Testis (tissue), 3 donors: ENCODE data around the gene STRIP1. TPM values are rescaled to one million over a fixed set of nuclear protein-coding genes. Genes with fewer than 3 reads are reported as not detected.

Experiments
- DNase-seq: peaks from one replicate; pipeline ENCODE4 v3.0.0-alpha.2; 2019
- H3K27ac ChIP-seq, 2 donors: fragments of 200-600 bp; sonication (generic); one replicate each; pipeline ENCODE4 v1.5.1; 2019
- H3K27me3 ChIP-seq: fragments of 200-600 bp; sonication (generic); one replicate; pipeline ENCODE4 v1.5.1; 2019
- H3K36me3 ChIP-seq: fragments of 200-600 bp; sonication (generic); one replicate; pipeline ENCODE4 v1.5.1; 2017; ENCODE audit warnings: low read depth; ENCODE audit errors: missing control alignments
- H3K4me1 ChIP-seq: fragments of 200-600 bp; sonication (generic); one replicate; pipeline ENCODE4 v1.5.1; 2019
- H3K4me3 ChIP-seq, 2 donors: fragments of 200-600 bp; sonication (generic); one replicate each; pipeline ENCODE4 v1.5.1; 2017 to 2019
- H3K9me3 ChIP-seq: fragments of 200-600 bp; sonication (generic); one replicate; pipeline ENCODE4 v1.5.1; 2017
- POLR2A ChIP-seq: fragments of 450-650 bp; IDR thresholded peaks from one replicate; pipeline ENCODE4 v1.6.1; 2017; ENCODE audit warnings: antibody characterized with exemption, mild to moderate bottlenecking, moderate library complexity
- WGBS, 2 donors: methylation state at CpG; one replicate each; pipeline ENCODE4 v1.1.5; 2018; 5-methylcytosine and 5-hydroxymethylcytosine counted together
- intact Hi-C: fragments of 100-400 bp; cut with DNase I; formaldehyde crosslinking; loops from one replicate; pipeline ENCODE4 v1.15.1; 2023; ENCODE audit warnings: low total_unique reads
- polyA plus RNA-seq: library from polyadenylated mRNA; stranded (reverse); fragments of 350-450 nt; fragmentation: Illumina TruSeq; extraction: RNeasy Lipid Tissue Mini Kit (QIAGEN cat#74804); gene quantifications from one replicate; pipeline ENCODE4 v1.2.3, GENCODE V29; 2014; ENCODE audit warnings: low read depth, low replicate concordance; ENCODE audit not compliant: insufficient read depth
- total RNA-seq, 2 donors: library from RNA; depleted of rRNA; stranded (reverse); fragments of >200 nt; gene quantifications; one replicate each; pipeline ENCODE4 v1.2.3, GENCODE V29; 2016
- TF ChIP-seq, protein P1 (sequence below), 3 experiments: fragments of 450-650 bp in 2 of 3; fragments of 200-600 bp in 1 of 3; sonication (generic) in 1 of 3; IDR thresholded peaks; one replicate each; pipeline ENCODE4 v1.5.1; 2016 to 2019; ENCODE audit warnings: antibody characterized with exemption in 3 of 3, mild to moderate bottlenecking in 2 of 3, moderate library complexity in 1 of 3

STRIP1 gene
- total and polyA plus RNA-seq, 3 donors from 2014 or later: 49.9 to 103 (median 85.8) TPM

- TF ChIP-seq, protein P1, sequence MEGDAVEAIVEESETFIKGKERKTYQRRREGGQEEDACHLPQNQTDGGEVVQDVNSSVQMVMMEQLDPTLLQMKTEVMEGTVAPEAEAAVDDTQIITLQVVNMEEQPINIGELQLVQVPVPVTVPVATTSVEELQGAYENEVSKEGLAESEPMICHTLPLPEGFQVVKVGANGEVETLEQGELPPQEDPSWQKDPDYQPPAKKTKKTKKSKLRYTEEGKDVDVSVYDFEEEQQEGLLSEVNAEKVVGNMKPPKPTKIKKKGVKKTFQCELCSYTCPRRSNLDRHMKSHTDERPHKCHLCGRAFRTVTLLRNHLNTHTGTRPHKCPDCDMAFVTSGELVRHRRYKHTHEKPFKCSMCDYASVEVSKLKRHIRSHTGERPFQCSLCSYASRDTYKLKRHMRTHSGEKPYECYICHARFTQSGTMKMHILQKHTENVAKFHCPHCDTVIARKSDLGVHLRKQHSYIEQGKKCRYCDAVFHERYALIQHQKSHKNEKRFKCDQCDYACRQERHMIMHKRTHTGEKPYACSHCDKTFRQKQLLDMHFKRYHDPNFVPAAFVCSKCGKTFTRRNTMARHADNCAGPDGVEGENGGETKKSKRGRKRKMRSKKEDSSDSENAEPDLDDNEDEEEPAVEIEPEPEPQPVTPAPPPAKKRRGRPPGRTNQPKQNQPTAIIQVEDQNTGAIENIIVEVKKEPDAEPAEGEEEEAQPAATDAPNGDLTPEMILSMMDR (IDR thresholded peaks at IDR 0.05): no peak
- TF ChIP-seq POLR2A: no peak
- H3K4me1 ChIP-seq: peaks cover 11% of the 10 kb centered on the region
- no peak overlapping the region for H3K27ac ChIP-seq
- H3K27me3 ChIP-seq: no peaks in the 10 kb centered on the region
- H3K36me3 ChIP-seq: no peaks in the 10 kb centered on the region
- H3K4me3 ChIP-seq: no peak overlapping the region
- DNase-seq: no peak
- WGBS, 2 donors: 49 to 73% methylated on average over 7 of the region's 7 CpGs
- H3K9me3 ChIP-seq: no peaks in the 10 kb centered on the region
- intact Hi-C loops: no loop called here
Measured at GRCh38 chr1:110057963-110058518, 23.6 kb downstream of the STRIP1 start.

DNA sequence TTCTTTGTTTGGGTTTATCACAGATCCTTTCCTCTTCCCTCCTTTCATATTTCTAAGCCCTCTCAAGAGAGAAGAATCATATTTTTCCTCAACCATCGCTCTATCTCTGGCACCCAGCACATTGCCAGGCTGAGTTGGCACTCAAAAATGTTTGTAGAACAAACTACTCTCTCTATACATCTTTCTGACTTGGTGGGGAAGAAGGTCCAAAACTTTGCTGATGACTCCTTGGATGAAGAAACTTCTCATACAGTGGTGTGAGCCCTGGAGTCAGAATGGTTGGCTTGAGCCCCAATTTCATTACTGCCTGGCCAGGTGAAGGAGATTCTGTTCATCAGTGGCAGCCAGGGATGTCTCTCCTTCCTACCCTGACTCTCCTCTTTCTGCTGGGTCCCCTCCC, 24.2 kb downstream of the STRIP1 start:
- no peak for TF ChIP-seq POLR2A
- TF ChIP-seq, protein P1 (IDR thresholded peaks at IDR 0.05): no peak
- Histone ChIP-seq H3K4me3 (no peak overlapping the region), H3K4me1 (peaks cover 11% of the 10 kb centered on the region), H3K9me3 (no peaks in the 10 kb centered on the region), H3K27ac (no peak overlapping the region), H3K36me3 (no peaks in the 10 kb centered on the region), H3K27me3 (no peaks in the 10 kb centered on the region)
- intact Hi-C loops: no loop called here
- 77 to 80% methylated on average over 1 of the region's 1 CpG for WGBS, 2 donors
- DNase-seq: no peak

- intact Hi-C loops: no loop called here
- Histone ChIP-seq H3K27me3 (no peaks in the 10 kb centered on the region), H3K36me3 (no peaks in the 10 kb centered on the region), H3K27ac (no peak overlapping the region), H3K9me3 (no peaks in the 10 kb centered on the region), H3K4me1 (peaks cover 11% of the 10 kb centered on the region), H3K4me3 (no peak overlapping the region)
- no peak for DNase-seq
- WGBS, 2 donors: 84 to 93% methylated on average over 6 of the region's 6 CpGs
- TF ChIP-seq, protein P1 (IDR thresholded peaks at IDR 0.05): no peak
- no peak for TF ChIP-seq POLR2A
Measured at GRCh38 chr1:110059133-110059863, 24.9 kb downstream of the STRIP1 start.

DNA sequence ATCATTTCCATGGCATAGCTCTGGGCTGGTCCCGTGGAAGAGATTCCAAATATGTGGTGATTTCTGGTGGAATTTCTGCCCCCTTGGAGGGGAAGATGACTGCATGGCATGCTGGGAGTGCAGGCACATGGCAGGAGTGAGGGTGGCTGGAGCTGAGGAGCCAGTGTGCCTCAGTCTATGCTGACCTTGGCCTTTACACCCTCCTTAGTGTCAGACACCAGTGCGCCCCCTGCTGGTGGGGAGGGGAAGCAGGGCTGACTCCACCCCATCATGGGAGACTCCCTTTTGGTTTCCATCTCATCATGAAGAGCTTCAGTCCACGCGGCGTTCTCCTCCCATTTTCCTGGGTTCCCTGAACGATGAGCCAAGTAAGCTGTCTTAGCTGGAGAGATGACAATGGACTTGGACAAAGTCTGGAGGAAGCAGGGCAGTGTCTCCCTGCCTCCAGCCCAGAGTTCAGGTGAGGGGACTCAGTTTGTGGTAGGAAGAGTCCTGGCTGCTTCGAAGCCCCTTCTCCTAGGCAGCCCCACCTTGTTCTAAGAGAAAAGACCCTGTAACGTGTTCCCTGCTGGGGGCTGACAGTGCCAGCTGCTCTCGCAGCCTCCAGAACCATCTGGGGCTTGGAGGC, 25.7 kb downstream of the STRIP1 start:
- Histone ChIP-seq H3K9me3 (no peaks in the 10 kb centered on the region), H3K4me1 (peaks cover 11% of the 10 kb centered on the region), H3K27me3 (no peaks in the 10 kb centered on the region), H3K27ac (no peak overlapping the region), H3K36me3 (no peaks in the 10 kb centered on the region), H3K4me3 (no peak overlapping the region)
- DNase-seq: peak; percentile 60
- 80 to 88% methylated on average over 7 to 9 of the region's 9 CpGs for WGBS, 2 donors
- intact Hi-C loops: no loop called here
- no peak for TF ChIP-seq POLR2A
- TF ChIP-seq, protein P1 (IDR thresholded peaks at IDR 0.05): peak; percentile 44 to 75 (median 46)
